Hepatocyte (in vitro differentiated cells): ENCODE measurements around the gene TTR. TPM values are rescaled to one million over a fixed set of nuclear protein-coding genes. Genes with fewer than 3 reads are reported as not detected.

ENCODE experiments used
- DNase-seq: peaks from one replicate; pipeline ENCODE4 v3.0.0-alpha.2; 2016; ENCODE audit warnings: low spot score
- H2AFZ ChIP-seq: fragments of 200-600 bp; sonication (generic); 2 replicates; pipeline ENCODE4 v1.6.0; 2016; ENCODE audit warnings: antibody characterized with exemption, mild to moderate bottlenecking
- H3K27ac ChIP-seq: fragments of 200-600 bp; sonication (generic); 2 replicates; pipeline ENCODE4 v1.5.1; 2016; ENCODE audit warnings: mild to moderate bottlenecking
- H3K27me3 ChIP-seq: fragments of 200-600 bp; sonication (generic); 2 replicates; pipeline ENCODE4 v1.6.1; 2016
- H3K36me3 ChIP-seq: fragments of 200-600 bp; sonication (generic); replicated peaks from 2 replicates; pipeline ENCODE4 v1.5.1; 2016; ENCODE audit warnings: low read depth; ENCODE audit not compliant: insufficient read depth
- H3K4me1 ChIP-seq: fragments of 200-600 bp; sonication (generic); 2 replicates; pipeline ENCODE4 v1.5.1; 2016; ENCODE audit warnings: mild to moderate bottlenecking, moderate library complexity; ENCODE audit not compliant: insufficient read depth
- H3K4me2 ChIP-seq: fragments of 200-600 bp; sonication (generic); 2 replicates; pipeline ENCODE4 v1.6.0; 2016
- H3K4me3 ChIP-seq: fragments of 200-600 bp; sonication (generic); 2 replicates; pipeline ENCODE4 v1.5.1; 2016; ENCODE audit warnings: mild to moderate bottlenecking
- H3K79me2 ChIP-seq: fragments of 200-600 bp; sonication (generic); 2 replicates; pipeline ENCODE4 v1.6.0; 2017; ENCODE audit warnings: mild to moderate bottlenecking
- H3K9me2 ChIP-seq: fragments of 200-600 bp; sonication (generic); replicated peaks from 2 replicates; pipeline ENCODE4 v1.6.0; 2017; ENCODE audit warnings: mild to moderate bottlenecking; ENCODE audit not compliant: insufficient read depth
- H3K9me3 ChIP-seq: fragments of 200-600 bp; sonication (generic); 2 replicates; pipeline ENCODE4 v1.5.1; 2016; ENCODE audit warnings: low read depth, mild to moderate bottlenecking
- H4K20me1 ChIP-seq: fragments of 200-600 bp; sonication (generic); 2 replicates; pipeline ENCODE4 v1.6.0; 2016; ENCODE audit warnings: mild to moderate bottlenecking; ENCODE audit not compliant: insufficient read depth, poor library complexity, severe bottlenecking
- EZH2 ChIP-seq: fragments of 200-600 bp; sonication (generic); IDR thresholded peaks from 2 replicates; pipeline ENCODE4 v1.6.1; 2016; ENCODE audit warnings: antibody characterized with exemption, mild to moderate bottlenecking, borderline replicate concordance
- EZH2phosphoT487 ChIP-seq: fragments of 200-600 bp; sonication (generic); IDR thresholded peaks from one replicate; pipeline ENCODE4 v1.6.1; 2018; ENCODE audit warnings: antibody characterized with exemption, mild to moderate bottlenecking, low read depth, moderate library complexity; ENCODE audit not compliant: unreplicated experiment, severe bottlenecking
- WGBS: methylation state at CpG from one replicate; pipeline ENCODE4 v1.1.6; 2016; ENCODE audit warnings: low lambda C conversion rate; ENCODE audit errors: missing lambda C conversion rate; 5-methylcytosine and 5-hydroxymethylcytosine counted together
- polyA plus RNA-seq: library from polyadenylated mRNA; unstranded; fragments of >200 nt; fragmentation: Nextera tagmentation; extraction: Ambion mirVana; gene quantifications from 2 replicates; pipeline ENCODE4 v1.2.1, GENCODE V29; 2016
- total RNA-seq: library from RNA; depleted of rRNA; stranded (reverse); fragments of >200 nt; gene quantifications from 2 replicates; pipeline ENCODE4 v1.2.3, GENCODE V29; 2014
- TF ChIP-seq, protein P1 (sequence below): fragments of 200-600 bp; sonication (generic); IDR thresholded peaks from 2 replicates; pipeline ENCODE4 v1.5.1; 2016; ENCODE audit warnings: antibody characterized with exemption, mild to moderate bottlenecking; ENCODE audit not compliant: poor library complexity

The TTR gene
- total and polyA plus RNA-seq, 2 experiments from 2014 or later = 2,638 to 4,943 TPM

- no peak for DNase-seq
- TF ChIP-seq, protein P1, sequence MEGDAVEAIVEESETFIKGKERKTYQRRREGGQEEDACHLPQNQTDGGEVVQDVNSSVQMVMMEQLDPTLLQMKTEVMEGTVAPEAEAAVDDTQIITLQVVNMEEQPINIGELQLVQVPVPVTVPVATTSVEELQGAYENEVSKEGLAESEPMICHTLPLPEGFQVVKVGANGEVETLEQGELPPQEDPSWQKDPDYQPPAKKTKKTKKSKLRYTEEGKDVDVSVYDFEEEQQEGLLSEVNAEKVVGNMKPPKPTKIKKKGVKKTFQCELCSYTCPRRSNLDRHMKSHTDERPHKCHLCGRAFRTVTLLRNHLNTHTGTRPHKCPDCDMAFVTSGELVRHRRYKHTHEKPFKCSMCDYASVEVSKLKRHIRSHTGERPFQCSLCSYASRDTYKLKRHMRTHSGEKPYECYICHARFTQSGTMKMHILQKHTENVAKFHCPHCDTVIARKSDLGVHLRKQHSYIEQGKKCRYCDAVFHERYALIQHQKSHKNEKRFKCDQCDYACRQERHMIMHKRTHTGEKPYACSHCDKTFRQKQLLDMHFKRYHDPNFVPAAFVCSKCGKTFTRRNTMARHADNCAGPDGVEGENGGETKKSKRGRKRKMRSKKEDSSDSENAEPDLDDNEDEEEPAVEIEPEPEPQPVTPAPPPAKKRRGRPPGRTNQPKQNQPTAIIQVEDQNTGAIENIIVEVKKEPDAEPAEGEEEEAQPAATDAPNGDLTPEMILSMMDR = no peak
- TF ChIP-seq EZH2phosphoT487 (no peak), EZH2 (no peak)
- no peak overlapping the region for H3K4me3 ChIP-seq
Measured at GRCh38 chr18:31562726-31563125, 29.0 kb upstream of the TTR start.

GRCh38 chr18:31563778-31564177, 27.9 kb upstream of the TTR start:
- H3K79me2 ChIP-seq = no peaks in the 10 kb centered on the region
- 23% methylated on average over 1 of the region's 1 CpG for WGBS
- H3K4me2 ChIP-seq = no peak overlapping the region
- H2AFZ ChIP-seq = no peak overlapping the region
- DNase-seq = no peak
- H3K9me3 ChIP-seq = no peaks in the 10 kb centered on the region
- TF ChIP-seq, protein P1 = peak; percentile 35
- TF ChIP-seq EZH2phosphoT487 = no peak
- TF ChIP-seq EZH2 = no peak
- no peak overlapping the region for H3K4me3 ChIP-seq
- no peak overlapping the region for H3K27ac ChIP-seq
- no peaks in the 10 kb centered on the region for H4K20me1 ChIP-seq
- peaks cover 9% of the 10 kb centered on the region for H3K4me1 ChIP-seq
- H3K9me2 ChIP-seq = no peaks in the 10 kb centered on the region
- no peaks in the 10 kb centered on the region for H3K36me3 ChIP-seq
- no peaks in the 10 kb centered on the region for H3K27me3 ChIP-seq

More at GRCh38 chr18:31562726-31563125, 29.0 kb upstream of the TTR start:
- no peaks in the 10 kb centered on the region for H3K9me3 ChIP-seq
- H3K4me2 ChIP-seq = no peak overlapping the region
- H4K20me1 ChIP-seq = no peaks in the 10 kb centered on the region
- H3K9me2 ChIP-seq = no peaks in the 10 kb centered on the region
- no peaks in the 10 kb centered on the region for H3K79me2 ChIP-seq
- 54% methylated on average over 4 of the region's 4 CpGs for WGBS
- no peak overlapping the region for H2AFZ ChIP-seq
- H3K4me1 ChIP-seq = peaks cover 9% of the 10 kb centered on the region
- H3K27me3 ChIP-seq = no peaks in the 10 kb centered on the region
- no peak overlapping the region for H3K27ac ChIP-seq
- no peaks in the 10 kb centered on the region for H3K36me3 ChIP-seq

DNA sequence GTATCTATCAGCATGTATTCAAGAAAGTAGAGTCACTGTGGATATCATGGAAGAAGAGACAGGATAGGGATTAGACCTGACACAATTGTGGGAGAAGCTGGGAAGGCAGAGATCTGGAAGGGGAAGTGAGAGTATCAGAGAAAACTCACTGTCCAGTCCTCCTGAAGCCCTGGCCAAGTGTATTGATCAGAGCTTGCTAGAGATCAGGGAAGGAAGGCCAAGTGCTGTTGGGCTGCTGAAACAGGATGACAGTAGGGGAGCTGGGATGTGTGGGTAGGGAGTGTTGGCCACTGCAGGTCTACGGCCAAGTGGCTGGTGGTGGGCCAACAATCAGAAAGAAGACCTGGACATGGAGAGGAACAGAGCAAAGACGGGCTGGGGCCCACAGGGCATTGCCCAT, 26.3 kb upstream of the TTR start:
- H3K79me2 ChIP-seq = no peaks in the 10 kb centered on the region
- DNase-seq = no peak
- H3K9me2 ChIP-seq = no peaks in the 10 kb centered on the region
- WGBS = 90% methylated on average over 2 of the region's 2 CpGs
- peaks cover 9% of the 10 kb centered on the region for H3K4me1 ChIP-seq
- H3K9me3 ChIP-seq = no peaks in the 10 kb centered on the region
- no peaks in the 10 kb centered on the region for H4K20me1 ChIP-seq
- TF ChIP-seq, protein P1 = no peak
- TF ChIP-seq EZH2phosphoT487 (no peak), EZH2 (no peak)
- H3K36me3 ChIP-seq = no peaks in the 10 kb centered on the region
- H3K27me3 ChIP-seq = no peaks in the 10 kb centered on the region
- H2AFZ ChIP-seq = no peak overlapping the region
- no peak overlapping the region for H3K4me2 ChIP-seq
- H3K27ac ChIP-seq = no peak overlapping the region
- no peak overlapping the region for H3K4me3 ChIP-seq
